B cell (primary cell): ENCODE measurements around the gene IL3RA.

Experiments used
- EZH2 ChIP-seq: IDR thresholded peaks from 2 replicates; pipeline ENCODE4 v1.6.1; 2012; ENCODE audit warnings: borderline replicate concordance, low read depth, mild to moderate bottlenecking, moderate library complexity, low read length; ENCODE audit not compliant: insufficient read depth, poor library complexity, severe bottlenecking
- TF ChIP-seq, protein P1 (sequence below): fragments of 200-600 bp; IDR thresholded peaks from one replicate; pipeline ENCODE4 v1.8.0; 2022; ENCODE audit warnings: antibody characterized with exemption, mild to moderate bottlenecking

DNA sequence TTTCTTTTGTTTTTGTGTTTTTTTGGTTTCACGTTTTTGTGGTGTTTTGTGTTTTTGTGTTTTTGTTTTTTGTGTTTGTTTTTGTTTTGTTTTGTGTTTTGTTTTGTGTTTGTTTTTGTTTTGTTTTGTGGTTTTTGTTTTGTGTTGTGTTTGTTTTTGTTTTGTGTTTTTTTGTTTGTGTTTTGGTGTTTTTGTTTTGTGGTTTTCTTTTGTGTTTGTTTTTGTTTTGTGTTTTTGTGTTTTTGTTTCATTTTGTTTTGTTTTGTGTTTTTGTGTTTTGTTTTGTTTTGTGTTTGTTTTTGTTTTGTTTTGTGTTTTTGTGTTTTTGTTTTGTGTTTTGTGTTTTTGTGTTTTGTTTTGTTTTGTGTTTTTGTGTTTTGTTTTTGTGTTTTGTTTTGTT is 47.0 kb upstream of the IL3RA start:
- TF ChIP-seq, protein P1, sequence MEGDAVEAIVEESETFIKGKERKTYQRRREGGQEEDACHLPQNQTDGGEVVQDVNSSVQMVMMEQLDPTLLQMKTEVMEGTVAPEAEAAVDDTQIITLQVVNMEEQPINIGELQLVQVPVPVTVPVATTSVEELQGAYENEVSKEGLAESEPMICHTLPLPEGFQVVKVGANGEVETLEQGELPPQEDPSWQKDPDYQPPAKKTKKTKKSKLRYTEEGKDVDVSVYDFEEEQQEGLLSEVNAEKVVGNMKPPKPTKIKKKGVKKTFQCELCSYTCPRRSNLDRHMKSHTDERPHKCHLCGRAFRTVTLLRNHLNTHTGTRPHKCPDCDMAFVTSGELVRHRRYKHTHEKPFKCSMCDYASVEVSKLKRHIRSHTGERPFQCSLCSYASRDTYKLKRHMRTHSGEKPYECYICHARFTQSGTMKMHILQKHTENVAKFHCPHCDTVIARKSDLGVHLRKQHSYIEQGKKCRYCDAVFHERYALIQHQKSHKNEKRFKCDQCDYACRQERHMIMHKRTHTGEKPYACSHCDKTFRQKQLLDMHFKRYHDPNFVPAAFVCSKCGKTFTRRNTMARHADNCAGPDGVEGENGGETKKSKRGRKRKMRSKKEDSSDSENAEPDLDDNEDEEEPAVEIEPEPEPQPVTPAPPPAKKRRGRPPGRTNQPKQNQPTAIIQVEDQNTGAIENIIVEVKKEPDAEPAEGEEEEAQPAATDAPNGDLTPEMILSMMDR: no peak
- no peak for TF ChIP-seq EZH2
